Measurements from ENCODE around the gene MEIG1. TPM values are rescaled to one million over a fixed set of nuclear protein-coding genes. Genes with fewer than 3 reads are reported as not detected.

MEIG1 gene
- total RNA-seq, 1 donor from 2014 or later = 0.43 TPM

GRCh38 chr10:14911801-14912200 is 47.4 kb upstream of the MEIG1 start:
- Histone ChIP-seq H3K9ac (ENCODE audit: low read length) (no peak overlapping the region), H3K9me3 (ENCODE audit: insufficient read depth, low read depth, low read length) (peaks cover 1% of the 10 kb centered on the region), H3K4me2 (ENCODE audit: low read length) (no peak overlapping the region), H3K36me3 (ENCODE audit: insufficient read depth, low read length) (peaks cover 47% of the 10 kb centered on the region), H3K4me1 (ENCODE audit: insufficient read depth, low read length) (no peaks in the 10 kb centered on the region), H3K79me2 (ENCODE audit: insufficient read depth, low read length) (peaks cover 3% of the 10 kb centered on the region), H3K4me3 (ENCODE audit: insufficient read depth, low read depth, low read length) (no peak overlapping the region), H3K27ac (ENCODE audit: low read depth, low read length) (no peak overlapping the region), H3K27me3 (ENCODE audit: insufficient read depth, low read length) (no peaks in the 10 kb centered on the region), H2AFZ (ENCODE audit: low read depth, low read length) (no peak overlapping the region), H4K20me1 (ENCODE audit: insufficient read depth, low read length) (no peaks in the 10 kb centered on the region)
- Mint-ChIP-seq H3K36me3 (ENCODE audit: low read depth, unreplicated experiment) (peaks cover 33% of the 10 kb centered on the region), H3K27ac (ENCODE audit: unreplicated experiment) (no peak overlapping the region), H3K4me1 (ENCODE audit: low read depth, unreplicated experiment) (no peaks in the 10 kb centered on the region), H3K4me3 (ENCODE audit: unreplicated experiment) (no peak overlapping the region), H3K9me3 (ENCODE audit: unreplicated experiment) (no peaks in the 10 kb centered on the region), H3K27me3 (ENCODE audit: low read depth, unreplicated experiment) (no peaks in the 10 kb centered on the region)
- TF ChIP-seq EZH2 (IDR thresholded peaks at IDR 0.05; ENCODE audit: insufficient read depth, low read length) (no peak), CTCF (IDR thresholded peaks at IDR 0.05; ENCODE audit: insufficient read depth, low read depth, low read length) (no peak)
- FAIRE-seq (peak; percentile 13), DNase-seq (ENCODE audit: low read depth) (no peak)

GRCh38 chr10:14916600-14916999 is 42.6 kb upstream of the MEIG1 start:
- H3K4me1 ChIP-seq (ENCODE audit: insufficient read depth, low read length) = no peaks in the 10 kb centered on the region
- H2AFZ ChIP-seq (ENCODE audit: low read depth, low read length) = no peak overlapping the region
- no peak overlapping the region for H3K9ac ChIP-seq (ENCODE audit: low read length)
- H3K27me3 ChIP-seq (ENCODE audit: insufficient read depth, low read length) = no peaks in the 10 kb centered on the region
- H3K36me3 ChIP-seq (ENCODE audit: insufficient read depth, low read length) = peaks cover 52% of the 10 kb centered on the region
- Mint-ChIP-seq H3K27ac (ENCODE audit: unreplicated experiment) (no peak overlapping the region), H3K36me3 (ENCODE audit: low read depth, unreplicated experiment) (peaks cover 31% of the 10 kb centered on the region), H3K4me1 (ENCODE audit: low read depth, unreplicated experiment) (peaks cover 5% of the 10 kb centered on the region), H3K4me3 (ENCODE audit: unreplicated experiment) (no peak overlapping the region), H3K27me3 (ENCODE audit: low read depth, unreplicated experiment) (no peaks in the 10 kb centered on the region), H3K9me3 (ENCODE audit: unreplicated experiment) (no peaks in the 10 kb centered on the region)
- no peak overlapping the region for H3K4me2 ChIP-seq (ENCODE audit: low read length)
- DNase-seq (ENCODE audit: low read depth) = no peak
- no peak for FAIRE-seq
- H3K27ac ChIP-seq (ENCODE audit: low read depth, low read length) = no peak overlapping the region
- H3K4me3 ChIP-seq (ENCODE audit: insufficient read depth, low read depth, low read length) = no peak overlapping the region
- TF ChIP-seq CTCF (IDR thresholded peaks at IDR 0.05; ENCODE audit: insufficient read depth, low read depth, low read length) = no peak
- TF ChIP-seq EZH2 (IDR thresholded peaks at IDR 0.05; ENCODE audit: insufficient read depth, low read length) = no peak
- peaks cover 3% of the 10 kb centered on the region for H3K79me2 ChIP-seq (ENCODE audit: insufficient read depth, low read length)
- H3K9me3 ChIP-seq (ENCODE audit: insufficient read depth, low read depth, low read length) = peaks cover 8% of the 10 kb centered on the region
- H4K20me1 ChIP-seq (ENCODE audit: insufficient read depth, low read length) = no peaks in the 10 kb centered on the region

GRCh38 chr10:14917827-14918226 is 41.4 kb upstream of the MEIG1 start:
- Histone ChIP-seq H3K4me3 (ENCODE audit: insufficient read depth, low read depth, low read length) (no peak overlapping the region), H3K27ac (ENCODE audit: low read depth, low read length) (no peak overlapping the region), H4K20me1 (ENCODE audit: insufficient read depth, low read length) (no peaks in the 10 kb centered on the region), H3K9me3 (ENCODE audit: insufficient read depth, low read depth, low read length) (peaks cover 8% of the 10 kb centered on the region), H2AFZ (ENCODE audit: low read depth, low read length) (no peak overlapping the region), H3K27me3 (ENCODE audit: insufficient read depth, low read length) (no peaks in the 10 kb centered on the region), H3K9ac (ENCODE audit: low read length) (no peak overlapping the region), H3K79me2 (ENCODE audit: insufficient read depth, low read length) (peaks cover 3% of the 10 kb centered on the region), H3K36me3 (ENCODE audit: insufficient read depth, low read length) (peaks cover 56% of the 10 kb centered on the region), H3K4me1 (ENCODE audit: insufficient read depth, low read length) (no peaks in the 10 kb centered on the region), H3K4me2 (ENCODE audit: low read length) (no peak overlapping the region)
- FAIRE-seq = no peak
- Mint-ChIP-seq H3K9me3 (ENCODE audit: unreplicated experiment) (no peaks in the 10 kb centered on the region), H3K36me3 (ENCODE audit: low read depth, unreplicated experiment) (peaks cover 39% of the 10 kb centered on the region), H3K27ac (ENCODE audit: unreplicated experiment) (no peak overlapping the region), H3K4me3 (ENCODE audit: unreplicated experiment) (no peak overlapping the region), H3K27me3 (ENCODE audit: low read depth, unreplicated experiment) (no peaks in the 10 kb centered on the region), H3K4me1 (ENCODE audit: low read depth, unreplicated experiment) (peaks cover 5% of the 10 kb centered on the region)
- DNase-seq (ENCODE audit: low read depth) = no peak
- TF ChIP-seq EZH2 (IDR thresholded peaks at IDR 0.05; ENCODE audit: insufficient read depth, low read length) = no peak
- no peak for TF ChIP-seq CTCF (IDR thresholded peaks at IDR 0.05; ENCODE audit: insufficient read depth, low read depth, low read length)
